ENCODE measurements around the gene ZNF516.

Gene ZNF516

DNA sequence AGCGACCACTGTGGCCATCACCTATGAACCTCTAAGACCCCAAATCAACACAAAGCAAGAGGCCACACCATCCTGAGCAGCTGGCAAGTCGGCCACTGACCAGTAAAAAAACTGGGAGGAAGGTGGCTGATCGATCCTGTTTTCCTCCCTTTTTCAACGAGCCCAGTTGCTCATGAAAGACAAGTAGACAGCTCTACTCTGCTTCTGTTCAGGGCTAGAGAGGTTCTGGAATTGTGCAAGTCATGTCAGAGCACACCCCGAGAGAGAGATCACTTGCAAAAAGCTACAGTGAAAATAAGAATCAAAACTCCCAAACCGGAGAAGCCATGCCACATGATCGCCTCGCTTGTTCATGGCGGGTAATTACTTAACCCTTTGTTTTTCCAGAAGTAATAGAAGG, 34.6 kb downstream of the ZNF516 start:
- TF ChIP-seq, protein P1, sequence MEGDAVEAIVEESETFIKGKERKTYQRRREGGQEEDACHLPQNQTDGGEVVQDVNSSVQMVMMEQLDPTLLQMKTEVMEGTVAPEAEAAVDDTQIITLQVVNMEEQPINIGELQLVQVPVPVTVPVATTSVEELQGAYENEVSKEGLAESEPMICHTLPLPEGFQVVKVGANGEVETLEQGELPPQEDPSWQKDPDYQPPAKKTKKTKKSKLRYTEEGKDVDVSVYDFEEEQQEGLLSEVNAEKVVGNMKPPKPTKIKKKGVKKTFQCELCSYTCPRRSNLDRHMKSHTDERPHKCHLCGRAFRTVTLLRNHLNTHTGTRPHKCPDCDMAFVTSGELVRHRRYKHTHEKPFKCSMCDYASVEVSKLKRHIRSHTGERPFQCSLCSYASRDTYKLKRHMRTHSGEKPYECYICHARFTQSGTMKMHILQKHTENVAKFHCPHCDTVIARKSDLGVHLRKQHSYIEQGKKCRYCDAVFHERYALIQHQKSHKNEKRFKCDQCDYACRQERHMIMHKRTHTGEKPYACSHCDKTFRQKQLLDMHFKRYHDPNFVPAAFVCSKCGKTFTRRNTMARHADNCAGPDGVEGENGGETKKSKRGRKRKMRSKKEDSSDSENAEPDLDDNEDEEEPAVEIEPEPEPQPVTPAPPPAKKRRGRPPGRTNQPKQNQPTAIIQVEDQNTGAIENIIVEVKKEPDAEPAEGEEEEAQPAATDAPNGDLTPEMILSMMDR (IDR thresholded peaks at IDR 0.05; ENCODE audit: borderline replicate concordance, insufficient read depth, low read depth, low read length): no peak
- H3K4me3 ChIP-seq (ENCODE audit: low read depth, low read length): no peak overlapping the region

GRCh38 chr18:76459687-76460350, 35.2 kb downstream of the ZNF516 start:
- no peak overlapping the region for H3K4me3 ChIP-seq (ENCODE audit: low read depth, low read length)
- TF ChIP-seq, protein P1 (IDR thresholded peaks at IDR 0.05; ENCODE audit: borderline replicate concordance, insufficient read depth, low read depth, low read length): no peak

GRCh38 chr18:76459312-76459686, 35.7 kb downstream of the ZNF516 start:
- TF ChIP-seq, protein P1 (IDR thresholded peaks at IDR 0.05; ENCODE audit: borderline replicate concordance, insufficient read depth, low read depth, low read length): no peak
- no peak overlapping the region for H3K4me3 ChIP-seq (ENCODE audit: low read depth, low read length)

DNA sequence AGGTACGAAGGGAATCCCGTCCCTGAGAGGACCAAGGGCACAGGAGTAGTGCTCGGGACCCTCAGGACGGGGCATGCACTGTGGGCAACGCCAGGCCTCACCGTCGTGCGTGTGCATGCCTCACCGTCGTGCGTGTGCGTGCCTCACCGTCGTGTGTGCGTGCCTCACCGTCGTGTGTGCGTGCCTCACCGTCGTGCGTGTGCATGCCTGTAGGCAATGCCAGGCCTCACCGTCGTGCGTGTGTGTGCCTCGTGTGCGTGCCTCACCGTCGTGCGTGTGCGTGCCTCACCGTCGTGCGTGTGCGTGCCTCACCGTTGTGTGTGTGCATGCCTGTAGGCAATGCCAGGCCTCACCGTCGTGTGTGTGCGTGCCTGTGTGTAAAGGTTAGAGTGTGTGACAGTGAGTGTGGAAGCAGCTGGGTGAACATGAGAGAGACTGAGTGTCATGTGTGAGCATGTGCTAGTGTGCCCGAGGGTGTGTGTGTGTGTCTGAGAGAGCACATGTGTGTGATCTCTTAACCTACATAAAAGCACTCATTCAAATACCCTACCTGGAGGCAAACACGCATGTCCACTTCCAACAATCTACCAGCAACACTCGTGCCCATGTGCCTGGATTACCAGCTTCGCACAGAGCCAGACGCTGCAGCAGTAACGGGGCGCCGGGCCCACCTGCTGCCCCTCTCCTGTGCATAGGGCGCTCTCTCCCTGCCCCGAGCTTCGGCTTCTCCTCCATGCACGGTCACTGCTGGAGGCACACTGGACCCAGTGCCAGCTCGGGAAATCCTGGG, 36.3 kb downstream of the ZNF516 start:
- TF ChIP-seq, protein P1 (IDR thresholded peaks at IDR 0.05; ENCODE audit: borderline replicate concordance, insufficient read depth, low read depth, low read length): no peak
- no peak overlapping the region for H3K4me3 ChIP-seq (ENCODE audit: low read depth, low read length)

- H3K4me3 ChIP-seq (ENCODE audit: low read depth, low read length): no peak overlapping the region
- TF ChIP-seq, protein P1 (IDR thresholded peaks at IDR 0.05; ENCODE audit: borderline replicate concordance, insufficient read depth, low read depth, low read length): no peak
These were observed 37.1 kb downstream of the ZNF516 start for GRCh38 chr18:76457957-76458356.

DNA sequence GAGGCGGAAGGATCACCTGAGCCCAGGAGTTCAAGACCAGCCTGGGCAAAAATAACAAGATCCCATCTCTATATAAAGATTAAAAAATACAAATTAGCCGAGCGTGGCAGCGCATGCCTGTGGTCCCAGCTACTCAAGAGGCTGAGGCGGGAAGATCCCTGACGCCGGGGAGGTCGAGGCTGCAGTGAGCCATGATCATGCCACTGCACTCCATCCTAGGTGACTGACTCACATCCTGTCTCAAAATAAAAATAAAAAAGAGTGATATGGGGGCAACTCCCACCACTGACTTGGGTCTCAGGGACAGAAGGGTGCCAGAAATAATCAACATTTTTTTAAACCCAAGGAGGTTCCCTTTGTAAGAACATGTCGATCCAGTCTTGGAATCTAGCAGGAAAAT, 37.6 kb downstream of the ZNF516 start:
- H3K4me3 ChIP-seq (ENCODE audit: low read depth, low read length): no peak overlapping the region
- TF ChIP-seq, protein P1 (IDR thresholded peaks at IDR 0.05; ENCODE audit: borderline replicate concordance, insufficient read depth, low read depth, low read length): no peak

- TF ChIP-seq, protein P1 (IDR thresholded peaks at IDR 0.05; ENCODE audit: borderline replicate concordance, insufficient read depth, low read depth, low read length): no peak
- H3K4me3 ChIP-seq (ENCODE audit: low read depth, low read length): no peak overlapping the region
These were observed 38.2 kb downstream of the ZNF516 start for GRCh38 chr18:76456823-76457222.

Data from GM12875 (cell line).